Skeletal muscle satellite cell (primary cell): Measurements from ENCODE around the gene PCDHGB7. TPM values are rescaled to one million over a fixed set of nuclear protein-coding genes. Genes with fewer than 3 reads are reported as not detected.
"Not testable (repeated sequence)": the region's sequence is repeated elsewhere in the genome, so short reads cannot be mapped to it uniquely, and the experiment has no call there.

Source experiments
- H3K27me3 ChIP-seq: 2 replicates; pipeline ENCODE4 v1.7.0; 2013; ENCODE audit warnings: low read length; ENCODE audit not compliant: control insufficient read depth, insufficient read depth
- H3K36me3 ChIP-seq: 2 replicates; pipeline ENCODE4 v1.7.0; 2013; ENCODE audit warnings: mild to moderate bottlenecking, control low read depth, low read length; ENCODE audit not compliant: insufficient read depth
- H3K4me1 ChIP-seq: 2 replicates; pipeline ENCODE4 v1.7.0; 2013; ENCODE audit warnings: low read length; ENCODE audit not compliant: control insufficient read depth, insufficient read depth
- H3K4me2 ChIP-seq: 2 replicates; pipeline ENCODE4 v1.7.0; 2013; ENCODE audit warnings: mild to moderate bottlenecking, low read length
- H3K4me3 ChIP-seq: 2 replicates; pipeline ENCODE4 v1.7.0; 2013; ENCODE audit warnings: low read length
- H3K9ac ChIP-seq: 2 replicates; pipeline ENCODE4 v1.7.0; 2013; ENCODE audit warnings: mild to moderate bottlenecking, low read depth, low read length, moderate library complexity
- H3K9me3 ChIP-seq: replicated peaks from 2 replicates; pipeline ENCODE4 v1.7.0; 2013; ENCODE audit warnings: mild to moderate bottlenecking, control low read depth, low read length
- total RNA-seq: library from RNA; depleted of rRNA; stranded (reverse); fragments of >200 nt; gene quantifications from 2 replicates; pipeline ENCODE4 v1.2.3, GENCODE V29; 2012; rRNA removed

PCDHGB7 gene
- total RNA-seq = 3.3 and 3.5 TPM in 2 replicates

- H3K4me1 ChIP-seq, H3K27me3 ChIP-seq: not testable (repeated sequence)
- H3K4me3 ChIP-seq = peak within 1 kb of the TSS; percentile 65
- H3K36me3 ChIP-seq = peaks cover 13% of the 10 kb centered on the region
- H3K9ac ChIP-seq = peak within 1 kb of the TSS; percentile 50
- H3K4me2 ChIP-seq = peak within 1 kb of the TSS; percentile 64
- H3K9me3 ChIP-seq = peaks cover 51% of the 10 kb centered on the region
Observed at GRCh38 chr5:141417494-141418172, at the start of gene PCDHGB7. TSS of gene PCDHGB7 (plus strand) at chr5:141417677. CDS start at chr5:141417860, 183 bp downstream.

DNA sequence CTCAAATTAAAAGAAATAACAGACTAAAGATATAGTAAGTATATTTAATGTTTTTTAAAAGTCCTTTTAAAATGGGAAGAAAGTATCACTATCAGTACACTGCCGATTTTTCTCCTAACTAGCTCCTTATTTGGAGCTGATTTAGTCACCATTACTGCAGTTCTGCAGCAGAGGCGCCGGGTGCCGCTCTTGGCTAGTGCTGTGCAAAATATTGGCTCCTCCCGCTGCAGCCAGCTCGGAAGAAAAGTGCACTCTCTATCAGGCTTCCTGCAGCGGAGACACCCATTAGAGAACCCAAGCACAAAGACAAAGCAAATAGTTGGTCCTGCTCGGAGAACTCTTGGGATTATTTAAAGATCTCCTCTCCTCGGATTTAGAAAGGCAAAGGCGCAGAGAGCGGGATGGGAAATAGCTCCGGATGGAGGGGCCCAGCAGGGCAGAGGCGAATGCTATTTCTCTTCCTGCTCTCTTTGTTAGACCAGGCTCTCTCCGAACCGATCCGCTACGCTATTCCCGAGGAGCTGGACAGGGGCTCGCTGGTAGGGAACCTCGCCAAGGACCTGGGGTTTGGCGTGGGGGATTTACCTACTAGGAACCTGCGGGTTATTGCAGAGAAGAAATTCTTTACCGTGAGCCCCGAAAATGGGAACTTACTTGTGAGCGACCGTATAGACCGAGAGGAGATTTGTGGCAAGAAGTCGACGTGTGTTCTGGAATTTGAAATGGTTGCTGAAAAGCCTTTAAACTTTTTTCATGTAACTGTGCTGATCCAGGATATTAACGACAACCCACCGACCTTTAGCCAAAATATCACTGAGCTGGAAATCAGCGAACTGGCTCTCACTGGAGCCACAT, 47.3 kb upstream of the PCDHGB7 start, which contains the start of gene PCDHGB3:
Gene PCDHGB3 (plus strand): TSS at position 249 of the 855 bp plus-strand sequence. CDS start 153 bp downstream, at position 402.
- no peaks in the 10 kb centered on the region for H3K27me3 ChIP-seq
- H3K9ac ChIP-seq = no peak within 1 kb of the TSS
- H3K9me3 ChIP-seq = peaks cover 45% of the 10 kb centered on the region
- no peaks in the 10 kb centered on the region for H3K4me1 ChIP-seq
- H3K4me3 ChIP-seq = peak within 1 kb of the TSS; percentile 43
- H3K4me2 ChIP-seq = peak within 1 kb of the TSS; percentile 69
- peaks cover 3% of the 10 kb centered on the region for H3K36me3 ChIP-seq

GRCh38 chr5:141371572-141372475, 45.7 kb upstream of the PCDHGB7 start:
- H3K4me1 ChIP-seq = no peaks in the 10 kb centered on the region
- H3K9me3 ChIP-seq = peaks cover 35% of the 10 kb centered on the region
- H3K4me2 ChIP-seq = no peak overlapping the region
- H3K9ac ChIP-seq = no peak overlapping the region
- no peaks in the 10 kb centered on the region for H3K27me3 ChIP-seq
- peaks cover 3% of the 10 kb centered on the region for H3K36me3 ChIP-seq
- no peak overlapping the region for H3K4me3 ChIP-seq

- peaks cover 38% of the 10 kb centered on the region for H3K9me3 ChIP-seq
Observed at GRCh38 chr5:141373673-141374317, 43.7 kb upstream of the PCDHGB7 start, which contains the start of gene PCDHGA6. TSS of gene PCDHGA6 (plus strand) at chr5:141373891. CDS start at chr5:141374084, 193 bp downstream.

DNA sequence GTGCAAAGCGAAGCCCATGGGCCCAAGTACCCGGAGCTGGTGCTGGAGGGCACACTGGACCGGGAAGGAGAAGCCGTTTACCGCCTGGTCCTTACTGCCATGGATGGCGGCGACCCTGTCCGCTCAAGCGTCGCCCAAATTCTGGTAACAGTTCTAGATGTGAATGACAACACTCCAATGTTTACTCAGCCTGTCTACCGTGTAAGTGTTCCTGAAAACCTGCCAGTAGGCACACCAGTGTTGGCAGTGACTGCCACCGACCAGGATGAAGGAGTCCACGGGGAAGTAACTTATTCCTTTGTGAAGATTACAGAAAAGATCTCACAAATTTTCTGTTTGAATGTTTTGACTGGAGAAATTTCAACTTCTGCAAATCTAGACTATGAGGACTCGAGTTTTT, 42.9 kb upstream of the PCDHGB7 start:
- Histone ChIP-seq H3K27me3 (no peaks in the 10 kb centered on the region), H3K4me3 (peak overlapping the region; percentile 64), H3K9me3 (peaks cover 38% of the 10 kb centered on the region), H3K4me1 (no peaks in the 10 kb centered on the region), H3K9ac (no peak overlapping the region), H3K4me2 (peak overlapping the region; percentile 74), H3K36me3 (peaks cover 3% of the 10 kb centered on the region)

More at GRCh38 chr5:141373673-141374317, 43.7 kb upstream of the PCDHGB7 start, which contains the start of gene PCDHGA6:
- Histone ChIP-seq H3K36me3 (peaks cover 3% of the 10 kb centered on the region), H3K4me2 (peak within 1 kb of the TSS; percentile 74), H3K9ac (no peak within 1 kb of the TSS), H3K4me1 (no peaks in the 10 kb centered on the region), H3K27me3 (no peaks in the 10 kb centered on the region), H3K4me3 (peak within 1 kb of the TSS; percentile 64)

- H3K27me3 ChIP-seq, H3K4me1 ChIP-seq, H3K9ac ChIP-seq, H3K4me2 ChIP-seq, H3K4me3 ChIP-seq, H3K36me3 ChIP-seq: not testable (repeated sequence)
- H3K9me3 ChIP-seq = peaks cover 37% of the 10 kb centered on the region
Observed at GRCh38 chr5:141375444-141376155, 41.9 kb upstream of the PCDHGB7 start.

GRCh38 chr5:141382469-141383294, 34.8 kb upstream of the PCDHGB7 start, which contains the start of gene PCDHGA7:
TSS of gene PCDHGA7 (plus strand) at chr5:141382742. CDS start at chr5:141382900, 158 bp downstream.
- Histone ChIP-seq H3K36me3 (no peaks in the 10 kb centered on the region), H3K27me3 (no peaks in the 10 kb centered on the region), H3K4me2 (peak within 1 kb of the TSS; percentile 57), H3K9me3 (peaks cover 7% of the 10 kb centered on the region), H3K4me1 (no peaks in the 10 kb centered on the region), H3K4me3 (peak within 1 kb of the TSS; percentile 74), H3K9ac (peak within 1 kb of the TSS; percentile 62)

DNA sequence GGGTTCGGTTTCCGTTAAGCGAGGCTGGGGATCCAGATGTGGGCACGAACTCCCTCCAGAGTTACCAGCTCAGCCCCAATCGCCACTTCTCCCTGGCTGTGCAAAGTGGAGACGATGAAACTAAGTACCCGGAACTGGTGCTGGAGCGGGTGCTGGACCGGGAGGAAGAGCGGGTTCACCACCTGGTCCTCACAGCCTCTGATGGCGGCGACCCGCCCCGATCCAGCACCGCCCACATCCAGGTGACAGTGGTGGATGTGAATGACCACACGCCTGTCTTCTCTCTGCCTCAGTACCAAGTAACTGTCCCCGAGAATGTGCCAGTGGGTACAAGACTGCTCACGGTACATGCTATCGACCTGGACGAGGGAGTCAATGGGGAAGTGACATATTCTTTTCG, 34.1 kb upstream of the PCDHGB7 start:
- H3K9ac ChIP-seq = peak overlapping the region; percentile 62
- H3K27me3 ChIP-seq = no peaks in the 10 kb centered on the region
- peak overlapping the region; percentile 74 for H3K4me3 ChIP-seq
- no peaks in the 10 kb centered on the region for H3K4me1 ChIP-seq
- H3K36me3 ChIP-seq = no peaks in the 10 kb centered on the region
- H3K9me3 ChIP-seq = peaks cover 8% of the 10 kb centered on the region
- H3K4me2 ChIP-seq = peak overlapping the region; percentile 57

- no peak overlapping the region for H3K4me3 ChIP-seq
- no peaks in the 10 kb centered on the region for H3K36me3 ChIP-seq
- peaks cover 21% of the 10 kb centered on the region for H3K9me3 ChIP-seq
- no peak overlapping the region for H3K9ac ChIP-seq
- no peak overlapping the region for H3K4me2 ChIP-seq
- H3K27me3 ChIP-seq = no peaks in the 10 kb centered on the region
- no peaks in the 10 kb centered on the region for H3K4me1 ChIP-seq
Observed at GRCh38 chr5:141384471-141385267, 32.8 kb upstream of the PCDHGB7 start.
